ENCODE data around the gene LANCL1. TPM values are rescaled to one million over a fixed set of nuclear protein-coding genes. Genes with fewer than 3 reads are reported as not detected.

The LANCL1 gene
- total RNA-seq (2012; rRNA removed), result 27.4 and 31.2 TPM in 2 replicates

GRCh38 chr2:210476194-210477128 is at the start of gene LANCL1:
TSS of gene LANCL1 (minus strand) at chr2:210476759. CDS start at chr2:210476396, 363 bp downstream.
- Histone ChIP-seq H3K36me3 (ENCODE audit: insufficient read depth, low read length) (peaks cover 5% of the 10 kb centered on the region), H3K4me1 (ENCODE audit: control insufficient read depth, insufficient read depth, low read length) (peaks cover 7% of the 10 kb centered on the region), H3K9me3 (replicated peaks; ENCODE audit: low read length) (no peaks in the 10 kb centered on the region), H3K9ac (ENCODE audit: low read depth, low read length) (peak within 1 kb of the TSS; percentile 90), H3K4me2 (ENCODE audit: low read length) (peak within 1 kb of the TSS; percentile 80), H3K27me3 (ENCODE audit: control insufficient read depth, insufficient read depth, low read length) (no peaks in the 10 kb centered on the region), H3K4me3 (ENCODE audit: low read length) (peak within 1 kb of the TSS; percentile 96)

GRCh38 chr2:210524533-210524932 is 48.0 kb upstream of the LANCL1 start:
- Histone ChIP-seq H3K27me3 (ENCODE audit: control insufficient read depth, insufficient read depth, low read length) (no peaks in the 10 kb centered on the region), H3K9ac (ENCODE audit: low read depth, low read length) (no peak overlapping the region), H3K9me3 (replicated peaks; ENCODE audit: low read length) (no peaks in the 10 kb centered on the region), H3K4me2 (ENCODE audit: low read length) (no peak overlapping the region), H3K4me3 (ENCODE audit: low read length) (no peak overlapping the region), H3K4me1 (ENCODE audit: control insufficient read depth, insufficient read depth, low read length) (no peaks in the 10 kb centered on the region), H3K36me3 (ENCODE audit: insufficient read depth, low read length) (no peaks in the 10 kb centered on the region)

- Histone ChIP-seq H3K27me3 (ENCODE audit: control insufficient read depth, insufficient read depth, low read length) (no peaks in the 10 kb centered on the region), H3K4me2 (ENCODE audit: low read length) (no peak overlapping the region), H3K36me3 (ENCODE audit: insufficient read depth, low read length) (no peaks in the 10 kb centered on the region), H3K4me1 (ENCODE audit: control insufficient read depth, insufficient read depth, low read length) (no peaks in the 10 kb centered on the region), H3K9me3 (replicated peaks; ENCODE audit: low read length) (no peaks in the 10 kb centered on the region), H3K4me3 (ENCODE audit: low read length) (no peak overlapping the region), H3K9ac (ENCODE audit: low read depth, low read length) (no peak overlapping the region)
These were observed 47.2 kb upstream of the LANCL1 start for GRCh38 chr2:210523650-210524289.

GRCh38 chr2:210522399-210522798 is 45.8 kb upstream of the LANCL1 start:
- H3K4me2 ChIP-seq (ENCODE audit: low read length), result no peak overlapping the region
- H3K27me3 ChIP-seq (ENCODE audit: control insufficient read depth, insufficient read depth, low read length), result no peaks in the 10 kb centered on the region
- H3K4me1 ChIP-seq (ENCODE audit: control insufficient read depth, insufficient read depth, low read length), result no peaks in the 10 kb centered on the region
- H3K9ac ChIP-seq (ENCODE audit: low read depth, low read length), result no peak overlapping the region
- H3K9me3 ChIP-seq (replicated peaks; ENCODE audit: low read length), result no peaks in the 10 kb centered on the region
- no peak overlapping the region for H3K4me3 ChIP-seq (ENCODE audit: low read length)
- no peaks in the 10 kb centered on the region for H3K36me3 ChIP-seq (ENCODE audit: insufficient read depth, low read length)

GRCh38 chr2:210519594-210519993 is 43.0 kb upstream of the LANCL1 start:
- no peak overlapping the region for H3K9ac ChIP-seq (ENCODE audit: low read depth, low read length)
- H3K4me3 ChIP-seq (ENCODE audit: low read length), result no peak overlapping the region
- H3K4me1 ChIP-seq (ENCODE audit: control insufficient read depth, insufficient read depth, low read length), result no peaks in the 10 kb centered on the region
- H3K9me3 ChIP-seq (replicated peaks; ENCODE audit: low read length), result no peaks in the 10 kb centered on the region
- no peaks in the 10 kb centered on the region for H3K27me3 ChIP-seq (ENCODE audit: control insufficient read depth, insufficient read depth, low read length)
- H3K4me2 ChIP-seq (ENCODE audit: low read length), result no peak overlapping the region
- no peaks in the 10 kb centered on the region for H3K36me3 ChIP-seq (ENCODE audit: insufficient read depth, low read length)

GRCh38 chr2:210517264-210517663 is 40.7 kb upstream of the LANCL1 start:
- Histone ChIP-seq H3K27me3 (ENCODE audit: control insufficient read depth, insufficient read depth, low read length) (no peaks in the 10 kb centered on the region), H3K4me3 (ENCODE audit: low read length) (no peak overlapping the region), H3K9ac (ENCODE audit: low read depth, low read length) (no peak overlapping the region), H3K4me1 (ENCODE audit: control insufficient read depth, insufficient read depth, low read length) (no peaks in the 10 kb centered on the region), H3K9me3 (replicated peaks; ENCODE audit: low read length) (no peaks in the 10 kb centered on the region), H3K36me3 (ENCODE audit: insufficient read depth, low read length) (no peaks in the 10 kb centered on the region), H3K4me2 (ENCODE audit: low read length) (no peak overlapping the region)

GRCh38 chr2:210515911-210516310 is 39.4 kb upstream of the LANCL1 start:
- H3K36me3 ChIP-seq (ENCODE audit: insufficient read depth, low read length), result no peaks in the 10 kb centered on the region
- H3K4me1 ChIP-seq (ENCODE audit: control insufficient read depth, insufficient read depth, low read length), result no peaks in the 10 kb centered on the region
- no peaks in the 10 kb centered on the region for H3K27me3 ChIP-seq (ENCODE audit: control insufficient read depth, insufficient read depth, low read length)
- H3K9me3 ChIP-seq (replicated peaks; ENCODE audit: low read length), result no peaks in the 10 kb centered on the region
- no peak overlapping the region for H3K9ac ChIP-seq (ENCODE audit: low read depth, low read length)
- no peak overlapping the region for H3K4me2 ChIP-seq (ENCODE audit: low read length)
- no peak overlapping the region for H3K4me3 ChIP-seq (ENCODE audit: low read length)

- Histone ChIP-seq H3K36me3 (ENCODE audit: insufficient read depth, low read length) (no peaks in the 10 kb centered on the region), H3K9me3 (replicated peaks; ENCODE audit: low read length) (no peaks in the 10 kb centered on the region), H3K9ac (ENCODE audit: low read depth, low read length) (no peak overlapping the region), H3K4me3 (ENCODE audit: low read length) (peak overlapping the region; percentile 67), H3K4me1 (ENCODE audit: control insufficient read depth, insufficient read depth, low read length) (no peaks in the 10 kb centered on the region), H3K4me2 (ENCODE audit: low read length) (peak overlapping the region; percentile 87), H3K27me3 (ENCODE audit: control insufficient read depth, insufficient read depth, low read length) (no peaks in the 10 kb centered on the region)
These were observed 27.2 kb upstream of the LANCL1 start for GRCh38 chr2:210503725-210504191.

GRCh38 chr2:210503001-210503623 is 26.6 kb upstream of the LANCL1 start:
- Histone ChIP-seq H3K4me2 (ENCODE audit: low read length) (peak overlapping the region; percentile 87), H3K9ac (ENCODE audit: low read depth, low read length) (no peak overlapping the region), H3K36me3 (ENCODE audit: insufficient read depth, low read length) (no peaks in the 10 kb centered on the region), H3K4me1 (ENCODE audit: control insufficient read depth, insufficient read depth, low read length) (no peaks in the 10 kb centered on the region), H3K27me3 (ENCODE audit: control insufficient read depth, insufficient read depth, low read length) (no peaks in the 10 kb centered on the region), H3K4me3 (ENCODE audit: low read length) (peak overlapping the region; percentile 67), H3K9me3 (replicated peaks; ENCODE audit: low read length) (no peaks in the 10 kb centered on the region)

GRCh38 chr2:210496512-210496911 is 20.0 kb upstream of the LANCL1 start:
- Histone ChIP-seq H3K4me2 (ENCODE audit: low read length) (no peak overlapping the region), H3K4me1 (ENCODE audit: control insufficient read depth, insufficient read depth, low read length) (no peaks in the 10 kb centered on the region), H3K4me3 (ENCODE audit: low read length) (no peak overlapping the region), H3K27me3 (ENCODE audit: control insufficient read depth, insufficient read depth, low read length) (no peaks in the 10 kb centered on the region), H3K9ac (ENCODE audit: low read depth, low read length) (no peak overlapping the region), H3K36me3 (ENCODE audit: insufficient read depth, low read length) (no peaks in the 10 kb centered on the region), H3K9me3 (replicated peaks; ENCODE audit: low read length) (no peaks in the 10 kb centered on the region)

- no peak overlapping the region for H3K4me2 ChIP-seq (ENCODE audit: low read length)
- no peak overlapping the region for H3K4me3 ChIP-seq (ENCODE audit: low read length)
- H3K36me3 ChIP-seq (ENCODE audit: insufficient read depth, low read length), result no peaks in the 10 kb centered on the region
- no peaks in the 10 kb centered on the region for H3K27me3 ChIP-seq (ENCODE audit: control insufficient read depth, insufficient read depth, low read length)
- H3K9ac ChIP-seq (ENCODE audit: low read depth, low read length), result no peak overlapping the region
- no peaks in the 10 kb centered on the region for H3K9me3 ChIP-seq (replicated peaks; ENCODE audit: low read length)
- H3K4me1 ChIP-seq (ENCODE audit: control insufficient read depth, insufficient read depth, low read length), result no peaks in the 10 kb centered on the region
These were observed 17.0 kb upstream of the LANCL1 start for GRCh38 chr2:210493528-210493927.

All from skeletal muscle satellite cell (primary cell).